PC-3 (cell line): ENCODE results near the gene CFAP91.

ENCODE experiments used
- CTCF ChIP-seq: fragments of 300-600 bp; sonication (generic); conservative IDR thresholded peaks from 2 replicates; pipeline ENCODE4 v1.5.1; 2017; ENCODE audit warnings: antibody characterized with exemption, low read depth, mild to moderate bottlenecking, low read length
- EZH2 ChIP-seq: fragments of 300-600 bp; sonication (generic); IDR thresholded peaks from one replicate; pipeline ENCODE4 v1.6.1; 2017; ENCODE audit warnings: antibody characterized with exemption, mild to moderate bottlenecking, low read length; ENCODE audit not compliant: unreplicated experiment
- EZH2phosphoT487 ChIP-seq: fragments of 300-600 bp; sonication (generic); IDR thresholded peaks from 2 replicates; pipeline ENCODE4 v1.6.1; 2018; ENCODE audit warnings: mild to moderate bottlenecking, antibody characterized with exemption, low read length, borderline replicate concordance

- TF ChIP-seq EZH2 (no peak), CTCF (no peak), EZH2phosphoT487 (no peak)
These were observed 5.4 kb upstream of the CFAP91 start for GRCh38 chr3:119697394-119697793.
